IMR-90 (cell line): ENCODE data around the gene PRKCA. TPM values are rescaled to one million over a fixed set of nuclear protein-coding genes. Genes with fewer than 3 reads are reported as not detected.

Source experiments
- ATAC-seq: fragments of 200-7000 bp; cut with Tn5 transposase; 2 replicates; pipeline ENCODE4 v1.9.1; 2020; ENCODE audit warnings: low read depth, mild to moderate bottlenecking, moderate library complexity
- BruUV-seq: library from RNA; stranded (reverse); fragments of 400-500 nt; replicated peaks from 2 replicates; lab custom pipeline; 2021; lab: Mats Ljungman, UMichigan
- CTCF ChIA-PET: fragments of 300-600 bp; formaldehyde crosslinking; extraction: SDS; loops from one replicate; lab custom pipeline; 2021; ENCODE audit warnings: antibody characterized with exemption; lab: Yijun Ruan, JAX
- POLR2A ChIA-PET: fragments of 300-600 bp; sonication (Branson Sonifier 250); formaldehyde crosslinking; loops from one replicate; lab custom pipeline; 2022; ENCODE audit warnings: antibody characterized with exemption; ENCODE audit not compliant: unreplicated experiment; lab: Charles Lee
- DNase-seq: peaks from one replicate; pipeline ENCODE4 v3.0.0; 2013
- H2AFZ ChIP-seq: replicated peaks from 2 replicates; pipeline ENCODE3; 2013; ENCODE audit warnings: low read length, mild to moderate bottlenecking; ENCODE audit not compliant: poor library complexity
- H2AK5ac ChIP-seq: 2 replicates; pipeline ENCODE4 v1.6.1; 2013; ENCODE audit warnings: low read depth, low read length, inconsistent platforms
- H2AK9ac ChIP-seq: replicated peaks from 2 replicates; pipeline ENCODE3; 2013; ENCODE audit warnings: mild to moderate bottlenecking, low read depth, low read length, moderate library complexity; ENCODE audit not compliant: poor library complexity
- H2BK120ac ChIP-seq: 2 replicates; pipeline ENCODE4 v1.6.1; 2013; ENCODE audit warnings: low read depth, low read length, inconsistent platforms
- H2BK15ac ChIP-seq: 3 replicates; pipeline ENCODE4 v1.6.1; 2013; ENCODE audit warnings: low read depth, low read length, inconsistent platforms
- H2BK20ac ChIP-seq: 2 replicates; pipeline ENCODE4 v1.6.1; 2013; ENCODE audit warnings: low read depth, mild to moderate bottlenecking, inconsistent platforms, low read length, moderate library complexity
- H2BK5ac ChIP-seq: 2 replicates; pipeline ENCODE4 v1.6.1; 2013; ENCODE audit warnings: mild to moderate bottlenecking, low read depth, low read length, inconsistent platforms; ENCODE audit not compliant: poor library complexity, severe bottlenecking
- H3K14ac ChIP-seq: replicated peaks from 2 replicates; pipeline ENCODE4 v1.6.1; 2013; ENCODE audit warnings: low read depth, low read length, inconsistent platforms
- H3K18ac ChIP-seq: 2 replicates; pipeline ENCODE4 v1.6.1; 2013; ENCODE audit warnings: low read depth, low read length, control low read depth
- H3K23ac ChIP-seq: 2 replicates; pipeline ENCODE4 v1.6.1; 2013; ENCODE audit warnings: low read depth, low read length, inconsistent platforms
- H3K27ac ChIP-seq: 2 replicates; pipeline ENCODE4 v1.5.1; 2013; ENCODE audit warnings: mild to moderate bottlenecking, control low read depth, low read length; ENCODE audit not compliant: insufficient read depth
- H3K27me3 ChIP-seq: 2 replicates; pipeline ENCODE4 v1.6.1; 2013; ENCODE audit warnings: low read length; ENCODE audit not compliant: control insufficient read depth, insufficient read depth
- H3K36me3 ChIP-seq: 2 replicates; pipeline ENCODE4 v1.6.1; 2013; ENCODE audit warnings: low read length, mixed read lengths; ENCODE audit not compliant: control insufficient read depth, insufficient read depth
- H3K4ac ChIP-seq: 2 replicates; pipeline ENCODE4 v1.6.1; 2013; ENCODE audit warnings: low read depth, low read length, inconsistent platforms
- H3K4me1 ChIP-seq: 2 replicates; pipeline ENCODE4 v1.6.1; 2013; ENCODE audit warnings: low read length, mixed read lengths; ENCODE audit not compliant: control insufficient read depth, insufficient read depth
- H3K4me2 ChIP-seq: 2 replicates; pipeline ENCODE4 v1.6.1; 2013; ENCODE audit warnings: low read depth, mild to moderate bottlenecking, control low read depth, low read length, moderate library complexity
- H3K4me3 ChIP-seq: 2 replicates; pipeline ENCODE4 v1.5.1; 2013; ENCODE audit warnings: low read depth, mild to moderate bottlenecking, control low read depth, low read length, moderate library complexity; ENCODE audit not compliant: insufficient read depth
- H3K56ac ChIP-seq: 2 replicates; pipeline ENCODE4 v1.6.1; 2013; ENCODE audit warnings: low read length, inconsistent platforms; ENCODE audit not compliant: insufficient read depth; ENCODE audit errors: extremely low read depth
- H3K79me1 ChIP-seq, 2 experiments: 2 replicates each; pipeline ENCODE4 v1.6.1; 2013; ENCODE audit warnings: low read length in 2 of 2, inconsistent platforms in 1 of 2, low read depth in 1 of 2
- H3K9ac ChIP-seq: 2 replicates; pipeline ENCODE4 v1.6.1; 2013; ENCODE audit warnings: low read depth, low read length, control low read depth
- H3K9me1 ChIP-seq: 2 replicates; pipeline ENCODE4 v1.6.1; 2013; ENCODE audit warnings: low read length, inconsistent platforms; ENCODE audit not compliant: insufficient read depth
- H3K9me3 ChIP-seq: 2 replicates; pipeline ENCODE4 v1.6.1; 2013; ENCODE audit warnings: low read length; ENCODE audit not compliant: control insufficient read depth, insufficient read depth
- H4K20me1 ChIP-seq: 2 replicates; pipeline ENCODE4 v1.6.1; 2013; ENCODE audit warnings: low read length, inconsistent platforms; ENCODE audit not compliant: insufficient read depth
- H4K5ac ChIP-seq: 2 replicates; pipeline ENCODE4 v1.6.1; 2013; ENCODE audit warnings: mild to moderate bottlenecking, low read depth, low read length, control low read depth
- H4K8ac ChIP-seq, 2 experiments: 2 replicates each; pipeline ENCODE4 v1.6.1; 2013; ENCODE audit warnings: low read depth in 2 of 2, low read length in 2 of 2, control low read depth in 1 of 2, inconsistent platforms in 1 of 2
- H4K91ac ChIP-seq: 2 replicates; pipeline ENCODE4 v1.6.1; 2013; ENCODE audit warnings: low read depth, low read length, inconsistent platforms; ENCODE audit not compliant: insufficient read depth
- BHLHE40 ChIP-seq: fragments of 150-350 bp; IDR thresholded peaks from 2 replicates; pipeline ENCODE4 v1.6.1; 2016; ENCODE audit warnings: mild to moderate bottlenecking, low read depth, low read length
- CEBPB ChIP-seq: IDR thresholded peaks from 2 replicates; pipeline ENCODE4 v1.6.1; 2012; ENCODE audit warnings: low read depth, low read length, improper control_type of control experiment
- CHD1 ChIP-seq: IDR thresholded peaks from 2 replicates; pipeline ENCODE4 v1.6.1; 2012; ENCODE audit warnings: low read depth, low read length, improper control_type of control experiment
- CTCF ChIP-seq: conservative IDR thresholded peaks from 2 replicates; pipeline ENCODE4 v1.5.1; 2012; ENCODE audit warnings: mild to moderate bottlenecking, low read depth, low read length, improper control_type of control experiment
- FOS ChIP-seq: fragments of 150-350 bp; IDR thresholded peaks from 2 replicates; pipeline ENCODE4 v1.6.1; 2016; ENCODE audit warnings: low read depth, low read length
- MAFK ChIP-seq: IDR thresholded peaks from 2 replicates; pipeline ENCODE4 v1.6.1; 2012; ENCODE audit warnings: low read depth, low read length, improper control_type of control experiment
- MAZ ChIP-seq: IDR thresholded peaks from 2 replicates; pipeline ENCODE4 v1.6.1; 2012; ENCODE audit warnings: low read depth, mild to moderate bottlenecking, low read length, improper control_type of control experiment, moderate library complexity, borderline replicate concordance
- MXI1 ChIP-seq: IDR thresholded peaks from 2 replicates; pipeline ENCODE4 v1.6.1; 2012; ENCODE audit warnings: low read depth, mild to moderate bottlenecking, low read length, moderate library complexity, borderline replicate concordance
- NFE2L2 ChIP-seq: fragments of 150-350 bp; IDR thresholded peaks from 2 replicates; pipeline ENCODE4 v1.6.1; 2016; ENCODE audit warnings: low read depth, mild to moderate bottlenecking, low read length
- RAD21 ChIP-seq: IDR thresholded peaks from 2 replicates; pipeline ENCODE4 v1.6.1; 2012; ENCODE audit warnings: low read length, improper control_type of control experiment
- RCOR1 ChIP-seq: IDR thresholded peaks from 2 replicates; pipeline ENCODE4 v1.6.1; 2012; ENCODE audit warnings: mild to moderate bottlenecking, low read length, improper control_type of control experiment; ENCODE audit not compliant: insufficient replicate concordance
- RFX5 ChIP-seq: IDR thresholded peaks from 2 replicates; pipeline ENCODE4 v1.8.0; 2012; ENCODE audit warnings: low read depth, mild to moderate bottlenecking, low read length, moderate library complexity
- SMC3 ChIP-seq: fragments of 150-350 bp; IDR thresholded peaks from 2 replicates; pipeline ENCODE4 v1.6.1; 2016; ENCODE audit warnings: low read depth, mild to moderate bottlenecking, antibody characterized with exemption, low read length, moderate library complexity
- WGBS, 2 experiments: methylation state at CpG; one replicate each; pipeline versions ENCODE4 v1.1.5 to v1.1.7; 2013; ENCODE audit warnings: missing lambda C conversion rate in 2 of 2; ENCODE audit not compliant: insufficient read length in 1 of 2; ENCODE audit errors: extremely low coverage in 2 of 2; 5-methylcytosine and 5-hydroxymethylcytosine counted together
- dilution Hi-C: fragments of 300-500 bp; cut with HindIII; formaldehyde crosslinking; loops from one replicate; pipeline ENCODE4 v1.14.3; 2018; ENCODE audit warnings: low sequenced_read_pairs; ENCODE audit not compliant: unreplicated experiment
- in situ Hi-C: fragments of 300-500 bp; cut with MboI; formaldehyde crosslinking; loops from 3 replicates; pipeline ENCODE4 v1.14.3; 2019; ENCODE audit warnings: low sequenced_read_pairs, inconsistent platforms, mixed read lengths
- intact Hi-C: fragments of 100-400 bp; cut with micrococcal nuclease; formaldehyde crosslinking; loops from 2 replicates; pipeline ENCODE4 v1.10.0; 2022
- polyA plus RNA-seq, 3 experiments: library from polyadenylated mRNA; depleted of rRNA; stranded (reverse); fragments of >200 nt; gene quantifications; 2 replicates each; pipeline ENCODE4 v1.2.3, GENCODE V29; 2012; ENCODE audit warnings: low replicate concordance in 1 of 3
- total RNA-seq: library from RNA; depleted of rRNA; stranded (reverse); fragments of >200 nt; gene quantifications from 2 replicates; pipeline ENCODE4 v1.2.3, GENCODE V29; 2012
- TF ChIP-seq, protein P1 (sequence below): fragments of 150-350 bp; IDR thresholded peaks from 2 replicates; pipeline ENCODE4 v1.6.1; 2017; ENCODE audit warnings: mild to moderate bottlenecking, antibody characterized with exemption, low read length, low read depth
- TF ChIP-seq, protein P2 (sequence below): fragments of 150-350 bp; IDR thresholded peaks from 2 replicates; pipeline ENCODE4 v1.6.1; 2016; ENCODE audit warnings: low read depth, mild to moderate bottlenecking, low read length, moderate library complexity, borderline replicate concordance

Gene PRKCA
- total and polyA plus RNA-seq, 2 of the 4 experiments (the other 2 are of a cell fraction): 31.0 to 46.0 TPM

DNA sequence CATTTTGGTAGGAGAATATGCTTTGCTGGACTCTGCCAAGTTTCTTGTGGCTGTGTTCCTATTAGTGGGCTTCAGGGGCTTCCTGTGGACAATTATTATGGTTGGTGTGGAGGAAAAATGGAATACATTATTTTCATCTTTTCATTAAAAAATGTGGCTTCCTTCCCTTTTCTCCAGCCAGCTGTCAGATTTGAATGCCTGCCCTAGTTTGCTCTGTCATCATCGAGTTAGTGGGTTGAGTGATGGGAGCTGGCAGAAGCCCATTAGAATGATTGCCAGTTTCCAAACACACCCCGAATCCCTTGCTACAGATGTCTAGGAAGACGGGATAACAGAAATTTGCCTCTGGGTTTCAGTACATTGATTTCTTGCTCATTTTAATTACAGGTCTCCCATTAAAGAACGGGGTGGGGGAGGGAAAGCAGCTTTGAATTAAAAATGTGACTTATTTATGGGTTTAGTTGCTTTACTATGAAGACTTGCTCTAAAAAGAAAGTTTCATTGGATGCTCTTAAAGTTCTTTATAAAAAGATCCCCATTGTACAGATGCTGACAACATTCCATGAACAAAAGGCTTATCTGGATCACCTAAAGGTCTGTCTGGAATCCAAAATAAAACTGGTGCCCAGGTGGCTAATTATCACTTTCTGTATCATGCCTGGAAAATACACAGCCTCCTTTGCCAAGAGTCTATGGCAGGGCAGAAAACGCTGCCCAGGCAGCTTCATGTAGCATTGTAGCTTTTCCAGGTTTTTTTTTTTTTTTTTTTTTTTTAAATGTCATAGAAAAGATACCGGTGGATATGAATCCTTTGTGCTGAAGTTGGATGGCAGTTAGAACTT lies 103.6 kb downstream of the PRKCA start:
- Histone ChIP-seq H3K18ac (no peak overlapping the region), H3K14ac (no peak overlapping the region), H3K79me1 (peaks cover 35 to 74% of the 10 kb centered on the region in 2 experiments), H3K4me3 (no peak overlapping the region), H3K9ac (no peak overlapping the region), H2BK20ac (no peak overlapping the region), H2BK5ac (no peak overlapping the region), H2AK9ac (no peak overlapping the region), H4K91ac (no peak overlapping the region), H3K4me1 (peaks cover 8% of the 10 kb centered on the region), H4K20me1 (peaks cover 53% of the 10 kb centered on the region), H2AFZ (no peak overlapping the region), H4K8ac (no peak overlapping the region), H3K36me3 (no peaks in the 10 kb centered on the region), H3K9me1 (peaks cover 8% of the 10 kb centered on the region), H4K5ac (no peak overlapping the region), H3K9me3 (no peaks in the 10 kb centered on the region), H2BK15ac (no peak overlapping the region), H3K4ac (no peak overlapping the region), H3K4me2 (no peak overlapping the region), H2AK5ac (no peak overlapping the region), H3K56ac (no peak overlapping the region), H3K27ac (no peak overlapping the region), H3K27me3 (no peaks in the 10 kb centered on the region), H2BK120ac (no peak overlapping the region), H3K23ac (no peak overlapping the region)
- intact Hi-C loops: no loop called here
- ATAC-seq: no peak
- POLR2A ChIA-PET: no interaction called here
- DNase-seq: no peak
- CTCF ChIA-PET: no interaction called here
- no TSS peak for BruUV-seq
- no CpG with 5 or more reads among the region's 6 CpGs for WGBS, 2 experiments
- dilution Hi-C loops: no loop called here
- in situ Hi-C loops: no loop called here
- TF ChIP-seq RFX5 (no peak), CHD1 (no peak), SMC3 (no peak), CEBPB (no peak), MAFK (no peak), MXI1 (no peak), MAZ (no peak), NFE2L2 (no peak), RAD21 (no peak), CTCF (no peak), FOS (no peak), BHLHE40 (no peak), RCOR1 (no peak)
- TF ChIP-seq, protein P1, sequence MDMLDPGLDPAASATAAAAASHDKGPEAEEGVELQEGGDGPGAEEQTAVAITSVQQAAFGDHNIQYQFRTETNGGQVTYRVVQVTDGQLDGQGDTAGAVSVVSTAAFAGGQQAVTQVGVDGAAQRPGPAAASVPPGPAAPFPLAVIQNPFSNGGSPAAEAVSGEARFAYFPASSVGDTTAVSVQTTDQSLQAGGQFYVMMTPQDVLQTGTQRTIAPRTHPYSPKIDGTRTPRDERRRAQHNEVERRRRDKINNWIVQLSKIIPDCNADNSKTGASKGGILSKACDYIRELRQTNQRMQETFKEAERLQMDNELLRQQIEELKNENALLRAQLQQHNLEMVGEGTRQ: no peak
- TF ChIP-seq, protein P2, sequence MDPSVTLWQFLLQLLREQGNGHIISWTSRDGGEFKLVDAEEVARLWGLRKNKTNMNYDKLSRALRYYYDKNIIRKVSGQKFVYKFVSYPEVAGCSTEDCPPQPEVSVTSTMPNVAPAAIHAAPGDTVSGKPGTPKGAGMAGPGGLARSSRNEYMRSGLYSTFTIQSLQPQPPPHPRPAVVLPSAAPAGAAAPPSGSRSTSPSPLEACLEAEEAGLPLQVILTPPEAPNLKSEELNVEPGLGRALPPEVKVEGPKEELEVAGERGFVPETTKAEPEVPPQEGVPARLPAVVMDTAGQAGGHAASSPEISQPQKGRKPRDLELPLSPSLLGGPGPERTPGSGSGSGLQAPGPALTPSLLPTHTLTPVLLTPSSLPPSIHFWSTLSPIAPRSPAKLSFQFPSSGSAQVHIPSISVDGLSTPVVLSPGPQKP: no peak
